ENCODE measurements around the gene PRRC2B.
A peak's percentile ranks its signal among the peaks of the same experiment; 100 is the strongest.

Gene PRRC2B

DNA sequence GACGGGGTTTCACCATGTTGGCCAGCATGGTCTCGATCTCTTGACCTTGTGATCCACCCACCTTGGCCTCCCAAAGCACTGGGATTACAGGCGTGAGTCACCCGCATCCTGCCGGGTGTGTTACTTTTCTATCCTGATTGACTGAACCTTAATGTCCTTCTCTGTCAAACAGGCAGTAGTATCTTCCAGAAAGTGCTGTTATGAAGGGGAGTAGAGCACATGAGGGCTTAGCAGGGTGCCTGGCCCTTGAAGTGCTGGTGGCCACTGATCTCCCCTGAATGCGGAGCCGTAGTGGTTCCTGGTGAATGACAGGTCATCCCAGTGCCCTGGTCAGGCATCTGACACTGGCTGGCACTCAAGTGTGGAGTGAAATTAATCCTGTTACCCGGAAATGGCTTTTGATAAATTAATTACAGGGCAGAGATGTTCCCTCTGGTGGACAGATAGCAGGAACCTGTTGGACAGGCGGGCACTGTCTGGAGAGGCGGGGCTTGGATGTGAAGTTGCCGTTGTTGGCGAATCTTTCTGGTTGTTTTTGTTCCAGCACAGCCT is 28.4 kb downstream of the PRRC2B start:
- Histone ChIP-seq H3K27me3 (ENCODE audit: insufficient read depth, low read length) (no peaks in the 10 kb centered on the region), H3K27ac (ENCODE audit: low read depth, low read length) (peak overlapping the region; percentile 55; the same call in 1 of the 2 replicates), H3K4me3 (ENCODE audit: low read length) (no peak overlapping the region), H3K36me3 (ENCODE audit: insufficient read depth, low read length) (peaks cover 23% of the 10 kb centered on the region), H3K9me3 (ENCODE audit: insufficient read depth, low read depth, low read length) (no peaks in the 10 kb centered on the region), H3K9ac (ENCODE audit: low read depth, low read length) (no peak overlapping the region), H3K4me1 (ENCODE audit: insufficient read depth, low read length) (peaks cover 58% of the 10 kb centered on the region)
- 84% methylated on average over 12 of the region's 12 CpGs for WGBS

- peaks cover 50% of the 10 kb centered on the region for H3K4me1 ChIP-seq (ENCODE audit: insufficient read depth, low read length)
- H3K4me3 ChIP-seq (ENCODE audit: low read length): no peak overlapping the region
- no peaks in the 10 kb centered on the region for H3K9me3 ChIP-seq (ENCODE audit: insufficient read depth, low read depth, low read length)
- no peaks in the 10 kb centered on the region for H3K27me3 ChIP-seq (ENCODE audit: insufficient read depth, low read length)
- H3K27ac ChIP-seq (ENCODE audit: low read depth, low read length): peak overlapping the region; percentile 55; the same call in 1 of the 2 replicates
- H3K36me3 ChIP-seq (ENCODE audit: insufficient read depth, low read length): peaks cover 17% of the 10 kb centered on the region; the same call in 1 of the 2 replicates
- WGBS: 39% methylated on average over 14 of the region's 14 CpGs
- no peak overlapping the region for H3K9ac ChIP-seq (ENCODE audit: low read depth, low read length)
These were observed 29.3 kb downstream of the PRRC2B start for GRCh38 chr9:131423171-131423581.

- WGBS: 95% methylated on average over 3 of the region's 3 CpGs
- H3K27ac ChIP-seq (ENCODE audit: low read depth, low read length): no peak overlapping the region
- peaks cover 28% of the 10 kb centered on the region for H3K36me3 ChIP-seq (ENCODE audit: insufficient read depth, low read length)
- no peak overlapping the region for H3K4me3 ChIP-seq (ENCODE audit: low read length)
- H3K9me3 ChIP-seq (ENCODE audit: insufficient read depth, low read depth, low read length): no peaks in the 10 kb centered on the region
- H3K27me3 ChIP-seq (ENCODE audit: insufficient read depth, low read length): no peaks in the 10 kb centered on the region
- H3K4me1 ChIP-seq (ENCODE audit: insufficient read depth, low read length): peaks cover 30% of the 10 kb centered on the region
- no peak overlapping the region for H3K9ac ChIP-seq (ENCODE audit: low read depth, low read length)
These were observed 32.7 kb downstream of the PRRC2B start for GRCh38 chr9:131426545-131426944.

DNA sequence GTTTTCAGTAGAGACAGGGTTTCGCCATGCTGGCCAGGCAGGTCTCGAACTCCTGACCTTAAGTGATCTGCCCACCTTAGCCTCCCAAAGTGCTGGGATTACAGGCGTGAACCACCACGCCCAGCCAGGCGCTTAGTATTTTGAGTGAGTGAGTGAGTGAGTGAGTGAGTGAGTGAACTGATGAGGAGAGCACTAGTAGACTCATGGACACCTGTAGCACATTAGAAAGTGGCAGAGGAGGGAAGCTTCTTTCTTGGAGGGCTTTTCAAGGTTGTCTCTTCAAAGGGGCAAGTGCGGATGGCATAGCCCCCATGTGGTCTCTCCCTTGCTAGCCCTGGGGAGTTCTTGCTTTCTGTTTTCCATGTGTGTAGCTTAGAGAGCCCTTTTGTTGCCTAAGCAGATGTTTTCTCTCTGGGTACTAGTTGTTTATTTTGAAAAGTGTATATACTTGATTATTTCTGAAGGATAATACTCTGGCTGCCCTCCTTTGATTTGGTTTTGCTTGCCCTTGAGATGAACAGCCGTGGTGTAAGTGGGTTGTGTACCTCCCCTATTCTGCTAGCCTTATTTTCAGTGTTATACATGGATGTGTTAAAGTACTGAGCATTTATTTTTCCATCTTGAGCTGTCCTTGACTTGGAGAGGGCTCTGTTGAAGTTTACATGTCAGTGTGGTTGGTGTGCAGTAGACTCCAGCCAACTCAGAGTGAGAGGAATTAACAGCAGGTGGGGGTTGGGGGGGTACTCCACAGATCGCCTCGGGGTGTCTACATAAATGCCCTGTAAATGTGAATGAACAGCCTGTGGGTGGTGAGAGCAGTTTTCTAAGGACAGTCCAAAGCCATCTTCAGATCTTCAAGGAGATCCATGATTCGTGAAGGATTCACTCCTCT is 35.5 kb downstream of the PRRC2B start:
- H3K4me1 ChIP-seq (ENCODE audit: insufficient read depth, low read length): peaks cover 35% of the 10 kb centered on the region
- H3K27ac ChIP-seq (ENCODE audit: low read depth, low read length): peak overlapping the region; percentile 16; the same call in 1 of the 2 replicates
- no peak overlapping the region for H3K4me3 ChIP-seq (ENCODE audit: low read length)
- no peak overlapping the region for H3K9ac ChIP-seq (ENCODE audit: low read depth, low read length)
- peaks cover 52% of the 10 kb centered on the region for H3K36me3 ChIP-seq (ENCODE audit: insufficient read depth, low read length)
- no peaks in the 10 kb centered on the region for H3K9me3 ChIP-seq (ENCODE audit: insufficient read depth, low read depth, low read length)
- no peaks in the 10 kb centered on the region for H3K27me3 ChIP-seq (ENCODE audit: insufficient read depth, low read length)
- WGBS: 91% methylated on average over 10 of the region's 10 CpGs

DNA sequence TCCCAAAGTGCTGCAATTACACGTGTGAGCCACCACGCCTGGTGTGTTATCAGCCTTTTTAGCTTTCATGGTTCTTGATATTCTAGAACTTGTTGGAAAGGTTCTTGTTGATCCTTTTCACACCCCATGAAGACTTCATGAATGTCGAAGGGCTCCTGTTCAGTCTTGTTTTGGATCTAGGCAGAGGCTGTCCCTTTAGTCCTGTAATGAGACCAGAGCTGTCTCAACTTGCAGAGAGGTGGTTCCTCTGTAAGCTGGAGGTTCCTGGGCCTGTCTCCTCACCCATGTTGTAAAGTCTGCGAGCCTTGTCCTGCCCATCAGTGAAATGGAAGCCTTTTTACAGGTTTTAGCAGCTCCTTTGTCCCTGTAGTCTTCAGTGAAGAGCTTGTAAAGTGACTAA is 38.2 kb downstream of the PRRC2B start:
- Histone ChIP-seq H3K36me3 (ENCODE audit: insufficient read depth, low read length) (peaks cover 67% of the 10 kb centered on the region), H3K27me3 (ENCODE audit: insufficient read depth, low read length) (no peaks in the 10 kb centered on the region), H3K4me3 (ENCODE audit: low read length) (no peak overlapping the region), H3K27ac (ENCODE audit: low read depth, low read length) (peak overlapping the region; percentile 34), H3K9ac (ENCODE audit: low read depth, low read length) (no peak overlapping the region), H3K4me1 (ENCODE audit: insufficient read depth, low read length) (peaks cover 53% of the 10 kb centered on the region), H3K9me3 (ENCODE audit: insufficient read depth, low read depth, low read length) (no peaks in the 10 kb centered on the region)
- 94% methylated on average over 4 of the region's 4 CpGs for WGBS

- Histone ChIP-seq H3K36me3 (ENCODE audit: insufficient read depth, low read length) (peaks cover 74% of the 10 kb centered on the region), H3K27ac (ENCODE audit: low read depth, low read length) (peak overlapping the region; percentile 34), H3K9me3 (ENCODE audit: insufficient read depth, low read depth, low read length) (no peaks in the 10 kb centered on the region), H3K4me3 (ENCODE audit: low read length) (no peak overlapping the region), H3K27me3 (ENCODE audit: insufficient read depth, low read length) (no peaks in the 10 kb centered on the region), H3K4me1 (ENCODE audit: insufficient read depth, low read length) (peaks cover 60% of the 10 kb centered on the region), H3K9ac (ENCODE audit: low read depth, low read length) (no peak overlapping the region)
- 90% methylated on average over 15 of the region's 15 CpGs for WGBS
These were observed 38.9 kb downstream of the PRRC2B start for GRCh38 chr9:131432597-131433301.

- H3K36me3 ChIP-seq (ENCODE audit: insufficient read depth, low read length): peaks cover 81% of the 10 kb centered on the region
- H3K9ac ChIP-seq (ENCODE audit: low read depth, low read length): no peak overlapping the region
- H3K4me3 ChIP-seq (ENCODE audit: low read length): no peak overlapping the region
- H3K9me3 ChIP-seq (ENCODE audit: insufficient read depth, low read depth, low read length): no peaks in the 10 kb centered on the region
- H3K27me3 ChIP-seq (ENCODE audit: insufficient read depth, low read length): no peaks in the 10 kb centered on the region
- peak overlapping the region; percentile 4; the same call in 1 of the 2 replicates for H3K27ac ChIP-seq (ENCODE audit: low read depth, low read length)
- peaks cover 65% of the 10 kb centered on the region for H3K4me1 ChIP-seq (ENCODE audit: insufficient read depth, low read length)
- 89% methylated on average over 3 of the region's 3 CpGs for WGBS
These were observed 39.5 kb downstream of the PRRC2B start for GRCh38 chr9:131433302-131433854.

DNA sequence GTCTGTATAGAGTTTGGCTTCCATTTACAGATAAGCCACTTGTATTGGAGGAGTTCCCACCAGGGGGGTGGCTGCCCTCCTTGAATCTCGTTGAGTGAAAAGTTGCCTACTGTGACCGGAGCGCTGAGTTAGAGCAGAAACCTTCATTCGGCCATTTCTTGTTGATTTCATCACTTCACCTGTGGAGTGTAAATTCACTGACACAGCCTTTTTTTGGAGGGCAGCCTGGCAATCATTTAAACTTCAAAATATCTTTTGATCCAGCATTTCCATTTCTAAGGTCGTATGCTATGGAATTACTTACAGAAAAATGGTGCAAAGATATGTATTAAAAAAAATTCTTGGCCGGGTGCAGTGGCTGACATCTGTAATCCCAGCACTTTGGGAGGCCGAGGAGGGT is 40.8 kb downstream of the PRRC2B start:
- H3K36me3 ChIP-seq (ENCODE audit: insufficient read depth, low read length): peaks cover 87% of the 10 kb centered on the region
- 90% methylated on average over 7 of the region's 7 CpGs for WGBS

GRCh38 chr9:131436376-131436775 is 42.5 kb downstream of the PRRC2B start:
- Histone ChIP-seq H3K9ac (ENCODE audit: low read depth, low read length) (peak overlapping the region; percentile 21; the same call in 1 of the 2 replicates), H3K36me3 (ENCODE audit: insufficient read depth, low read length) (peaks cover 92% of the 10 kb centered on the region), H3K27me3 (ENCODE audit: insufficient read depth, low read length) (no peaks in the 10 kb centered on the region), H3K4me3 (ENCODE audit: low read length) (no peak overlapping the region), H3K9me3 (ENCODE audit: insufficient read depth, low read depth, low read length) (no peaks in the 10 kb centered on the region), H3K4me1 (ENCODE audit: insufficient read depth, low read length) (peaks cover 54% of the 10 kb centered on the region), H3K27ac (ENCODE audit: low read depth, low read length) (peak overlapping the region; percentile 83)
- WGBS: 83% methylated on average over 12 of the region's 12 CpGs

More for the DNA sequence above, 40.8 kb downstream of the PRRC2B start:
- H3K4me1 ChIP-seq (ENCODE audit: insufficient read depth, low read length): peaks cover 54% of the 10 kb centered on the region
- H3K27me3 ChIP-seq (ENCODE audit: insufficient read depth, low read length): no peaks in the 10 kb centered on the region
- H3K27ac ChIP-seq (ENCODE audit: low read depth, low read length): peak overlapping the region; percentile 26; the same call in 1 of the 2 replicates
- H3K9me3 ChIP-seq (ENCODE audit: insufficient read depth, low read depth, low read length): no peaks in the 10 kb centered on the region
- no peak overlapping the region for H3K4me3 ChIP-seq (ENCODE audit: low read length)
- no peak overlapping the region for H3K9ac ChIP-seq (ENCODE audit: low read depth, low read length)

GRCh38 chr9:131436865-131437271 is 43.0 kb downstream of the PRRC2B start:
- H3K27me3 ChIP-seq (ENCODE audit: insufficient read depth, low read length): no peaks in the 10 kb centered on the region
- H3K36me3 ChIP-seq (ENCODE audit: insufficient read depth, low read length): peaks cover 95% of the 10 kb centered on the region
- no peaks in the 10 kb centered on the region for H3K9me3 ChIP-seq (ENCODE audit: insufficient read depth, low read depth, low read length)
- H3K9ac ChIP-seq (ENCODE audit: low read depth, low read length): peak overlapping the region; percentile 21; the same call in 1 of the 2 replicates
- 43% methylated on average over 8 of the region's 8 CpGs for WGBS
- H3K27ac ChIP-seq (ENCODE audit: low read depth, low read length): peak overlapping the region; percentile 83
- peaks cover 54% of the 10 kb centered on the region for H3K4me1 ChIP-seq (ENCODE audit: insufficient read depth, low read length)
- H3K4me3 ChIP-seq (ENCODE audit: low read length): no peak overlapping the region; the same call in 1 of the 2 replicates

All from HUES64 (cell line).